Mesenchymal stem cell (in vitro differentiated cells and primary cell): ENCODE measurements around the gene LMX1B.

Experiments used
- DNase-seq: peaks from one replicate; pipeline ENCODE4 v3.0.0-alpha.2; 2013
- H2AFZ ChIP-seq: one replicate; pipeline ENCODE4 v1.6.1; 2013; ENCODE audit warnings: low read depth, mild to moderate bottlenecking, control low read depth, inconsistent platforms, low read length, moderate library complexity
- H2AK5ac ChIP-seq: 2 replicates; pipeline ENCODE4 v1.6.1; 2013; ENCODE audit warnings: low read length, moderate library complexity, mild to moderate bottlenecking, inconsistent platforms; ENCODE audit not compliant: severe bottlenecking
- H2BK120ac ChIP-seq: one replicate; pipeline ENCODE4 v1.6.1; 2013; ENCODE audit warnings: low read depth, mild to moderate bottlenecking, inconsistent platforms, low read length, moderate library complexity
- H2BK12ac ChIP-seq, 2 experiments: one replicate each; pipeline ENCODE4 v1.6.1; 2013; ENCODE audit warnings: inconsistent platforms in 2 of 2, low read length in 2 of 2, mild to moderate bottlenecking in 2 of 2, moderate library complexity in 2 of 2, control low read depth in 1 of 2
- H2BK15ac ChIP-seq: one replicate; pipeline ENCODE4 v1.6.1; 2013; ENCODE audit warnings: mild to moderate bottlenecking, low read depth, inconsistent platforms; ENCODE audit not compliant: poor library complexity, severe bottlenecking
- H2BK5ac ChIP-seq: 2 replicates; pipeline ENCODE4 v1.6.1; 2013; ENCODE audit warnings: low read depth, mild to moderate bottlenecking, low read length, control low read depth, inconsistent platforms; ENCODE audit not compliant: poor library complexity, severe bottlenecking
- H3K14ac ChIP-seq, 2 experiments: one replicate each; pipeline ENCODE4 v1.6.1; 2013; ENCODE audit warnings: inconsistent platforms in 2 of 2, low read length in 2 of 2, control low read depth in 1 of 2, mild to moderate bottlenecking in 1 of 2, moderate library complexity in 1 of 2
- H3K18ac ChIP-seq, 2 experiments: one replicate each; pipeline ENCODE4 v1.6.1; 2013; ENCODE audit warnings: inconsistent platforms in 2 of 2, low read length in 2 of 2, control low read depth in 1 of 2, low read depth in 1 of 2, mild to moderate bottlenecking in 1 of 2
- H3K23ac ChIP-seq, 2 experiments: one replicate each; pipeline ENCODE4 v1.6.1; 2013; ENCODE audit warnings: inconsistent platforms in 2 of 2, low read length in 2 of 2, mild to moderate bottlenecking in 2 of 2, moderate library complexity in 2 of 2, control low read depth in 1 of 2
- H3K27ac ChIP-seq: 2 replicates; pipeline ENCODE4 v1.5.1; 2013; ENCODE audit warnings: mild to moderate bottlenecking, moderate library complexity, low read length, control low read depth, inconsistent platforms; ENCODE audit not compliant: poor library complexity, severe bottlenecking
- H3K27me3 ChIP-seq, 2 experiments: 2 replicates each; pipeline versions ENCODE4 v1.6.1 to v1.7.0; 2013; ENCODE audit warnings: low read length in 2 of 2, mild to moderate bottlenecking in 2 of 2, moderate library complexity in 2 of 2, control low read depth in 1 of 2, inconsistent platforms in 1 of 2; ENCODE audit not compliant: control insufficient read depth in 1 of 2, insufficient read depth in 1 of 2
- H3K36me3 ChIP-seq, 2 experiments: 2 replicates each; pipeline versions ENCODE4 v1.6.1 to v1.7.0; 2013; ENCODE audit warnings: low read length in 2 of 2, control low read depth in 1 of 2, inconsistent platforms in 1 of 2, low read depth in 1 of 2, mild to moderate bottlenecking in 1 of 2; ENCODE audit not compliant: insufficient read depth in 2 of 2, control insufficient read depth in 1 of 2
- H3K4ac ChIP-seq, 2 experiments: one replicate each; pipeline ENCODE4 v1.6.1; 2013; ENCODE audit warnings: inconsistent platforms in 2 of 2, low read length in 2 of 2, mild to moderate bottlenecking in 2 of 2, moderate library complexity in 2 of 2, control low read depth in 1 of 2, low read depth in 1 of 2
- H3K4me1 ChIP-seq: 2 replicates; pipeline ENCODE4 v1.6.1; 2013; ENCODE audit warnings: low read depth, low read length, control low read depth; ENCODE audit not compliant: control insufficient read depth, insufficient read depth
- H3K4me2 ChIP-seq: 2 replicates; pipeline ENCODE4 v1.6.1; 2013; ENCODE audit warnings: low read length, mild to moderate bottlenecking, inconsistent platforms; ENCODE audit not compliant: poor library complexity, severe bottlenecking
- H3K4me3 ChIP-seq, 2 experiments: 2 replicates each; pipeline versions ENCODE4 v1.5.1 to v1.7.0; 2013; ENCODE audit warnings: low read length in 2 of 2, mild to moderate bottlenecking in 2 of 2, control low read depth in 1 of 2, low read depth in 1 of 2; ENCODE audit not compliant: insufficient read depth in 1 of 2
- H3K79me1 ChIP-seq: replicated peaks from 2 replicates; pipeline ENCODE4 v1.6.1; 2013; ENCODE audit warnings: mild to moderate bottlenecking, control low read depth, low read length, inconsistent platforms; ENCODE audit not compliant: poor library complexity, severe bottlenecking
- H3K9ac ChIP-seq: 2 replicates; pipeline ENCODE4 v1.7.0; 2013; ENCODE audit warnings: mild to moderate bottlenecking, low read length, moderate library complexity
- H3K9me3 ChIP-seq: 2 replicates; pipeline ENCODE4 v1.7.0; 2013; ENCODE audit warnings: mild to moderate bottlenecking, low read length; ENCODE audit not compliant: control insufficient read depth
- H4K8ac ChIP-seq: one replicate; pipeline ENCODE4 v1.6.1; 2013; ENCODE audit warnings: inconsistent platforms, mild to moderate bottlenecking, low read length, moderate library complexity
- H4K91ac ChIP-seq: one replicate; pipeline ENCODE4 v1.6.1; 2013; ENCODE audit warnings: mild to moderate bottlenecking, low read length, inconsistent platforms
- WGBS: methylation state at CpG from one replicate; pipeline ENCODE4 v1.1.7; 2013; ENCODE audit warnings: mixed read lengths; 5-methylcytosine and 5-hydroxymethylcytosine counted together

The LMX1B gene

GRCh38 chr9:126639318-126640000, 25.7 kb downstream of the LMX1B start:
- WGBS = 55% methylated on average over 9 of the region's 12 CpGs

GRCh38 chr9:126641118-126641851, 27.6 kb downstream of the LMX1B start:
- Histone ChIP-seq H4K91ac (no peak overlapping the region), H3K4me1 (no peaks in the 10 kb centered on the region), H3K23ac (no peak overlapping the region), H3K14ac (no peak overlapping the region), H3K36me3 (no peaks in the 10 kb centered on the region), H3K4me3 (no peak overlapping the region), H3K18ac (no peak overlapping the region), H2BK5ac (no peak overlapping the region), H2BK12ac (no peak overlapping the region), H2BK120ac (no peak overlapping the region), H2AFZ (no peak overlapping the region), H2AK5ac (no peak overlapping the region), H3K9me3 (no peaks in the 10 kb centered on the region), H3K4ac (no peak overlapping the region), H2BK15ac (no peak overlapping the region), H4K8ac (no peak overlapping the region), H3K4me2 (no peak overlapping the region), H3K79me1 (no peaks in the 10 kb centered on the region), H3K27ac (no peak overlapping the region), H3K27me3 (peaks cover 99 to 100% of the 10 kb centered on the region in 2 experiments), H3K9ac (no peak overlapping the region)
- DNase-seq = no peak
- WGBS = 55% methylated on average over 8 of the region's 8 CpGs

More at GRCh38 chr9:126639318-126640000, 25.7 kb downstream of the LMX1B start:
- no peak overlapping the region for H2BK15ac ChIP-seq
- no peak overlapping the region for H2BK5ac ChIP-seq
- no peak overlapping the region for H3K4me2 ChIP-seq
- H2AK5ac ChIP-seq = no peak overlapping the region
- H2BK120ac ChIP-seq = no peak overlapping the region
- H3K27ac ChIP-seq = no peak overlapping the region
- no peak overlapping the region for H3K23ac ChIP-seq
- H3K18ac ChIP-seq = no peak overlapping the region
- H3K4me1 ChIP-seq = no peaks in the 10 kb centered on the region
- DNase-seq = no peak
- H3K79me1 ChIP-seq = no peaks in the 10 kb centered on the region
- no peak overlapping the region for H3K4ac ChIP-seq
- no peak overlapping the region for H3K14ac ChIP-seq
- H3K9ac ChIP-seq = no peak overlapping the region
- H4K91ac ChIP-seq = no peak overlapping the region
- H4K8ac ChIP-seq = no peak overlapping the region
- no peaks in the 10 kb centered on the region for H3K36me3 ChIP-seq
- H3K9me3 ChIP-seq = no peaks in the 10 kb centered on the region
- no peak overlapping the region for H3K4me3 ChIP-seq
- H3K27me3 ChIP-seq = peaks cover 98 to 100% of the 10 kb centered on the region in 2 experiments
- H2AFZ ChIP-seq = no peak overlapping the region
- H2BK12ac ChIP-seq = no peak overlapping the region

GRCh38 chr9:126642010-126642744, 28.4 kb downstream of the LMX1B start:
- no peaks in the 10 kb centered on the region for H3K9me3 ChIP-seq
- H3K9ac ChIP-seq = no peak overlapping the region
- H3K4me2 ChIP-seq = no peak overlapping the region
- no peak overlapping the region for H2BK12ac ChIP-seq
- H3K4me1 ChIP-seq = no peaks in the 10 kb centered on the region
- no peak overlapping the region for H3K23ac ChIP-seq
- H3K4ac ChIP-seq = no peak overlapping the region
- H2AFZ ChIP-seq = no peak overlapping the region
- peaks cover 99 to 100% of the 10 kb centered on the region in 2 experiments for H3K27me3 ChIP-seq
- H2BK120ac ChIP-seq = no peak overlapping the region
- no peak overlapping the region for H2BK15ac ChIP-seq
- H3K27ac ChIP-seq = no peak overlapping the region
- no peak overlapping the region for H3K14ac ChIP-seq
- no peak overlapping the region for H2BK5ac ChIP-seq
- DNase-seq = no peak
- H3K36me3 ChIP-seq = no peaks in the 10 kb centered on the region
- no peak overlapping the region for H3K4me3 ChIP-seq
- no peak overlapping the region for H2AK5ac ChIP-seq
- no peaks in the 10 kb centered on the region for H3K79me1 ChIP-seq
- H4K8ac ChIP-seq = no peak overlapping the region
- WGBS = 73% methylated on average over 10 of the region's 13 CpGs
- no peak overlapping the region for H3K18ac ChIP-seq
- H4K91ac ChIP-seq = no peak overlapping the region

- Histone ChIP-seq H3K79me1 (no peaks in the 10 kb centered on the region), H3K36me3 (no peaks in the 10 kb centered on the region), H2BK12ac (no peak overlapping the region), H3K9ac (no peak overlapping the region), H3K14ac (no peak overlapping the region), H3K4me1 (no peaks in the 10 kb centered on the region), H3K4ac (no peak overlapping the region), H2BK5ac (no peak overlapping the region), H3K27me3 (peaks cover 100% of the 10 kb centered on the region in 2 experiments), H3K18ac (no peak overlapping the region), H3K4me2 (no peak overlapping the region), H2BK120ac (no peak overlapping the region), H3K9me3 (no peaks in the 10 kb centered on the region), H3K27ac (no peak overlapping the region), H2BK15ac (no peak overlapping the region), H2AFZ (no peak overlapping the region), H2AK5ac (no peak overlapping the region), H3K23ac (no peak overlapping the region), H4K8ac (no peak overlapping the region), H3K4me3 (no peak overlapping the region), H4K91ac (no peak overlapping the region)
- WGBS = 16% methylated on average over 6 of the region's 6 CpGs
- DNase-seq = no peak
Observed at GRCh38 chr9:126642839-126643238, 29.1 kb downstream of the LMX1B start.
